Measurements from ENCODE around the gene RALGAPA2. TPM values are rescaled to one million over a fixed set of nuclear protein-coding genes. Genes with fewer than 3 reads are reported as not detected.

The RALGAPA2 gene
- total RNA-seq, 1 donor from 2014 or later = 88.9 TPM

DNA sequence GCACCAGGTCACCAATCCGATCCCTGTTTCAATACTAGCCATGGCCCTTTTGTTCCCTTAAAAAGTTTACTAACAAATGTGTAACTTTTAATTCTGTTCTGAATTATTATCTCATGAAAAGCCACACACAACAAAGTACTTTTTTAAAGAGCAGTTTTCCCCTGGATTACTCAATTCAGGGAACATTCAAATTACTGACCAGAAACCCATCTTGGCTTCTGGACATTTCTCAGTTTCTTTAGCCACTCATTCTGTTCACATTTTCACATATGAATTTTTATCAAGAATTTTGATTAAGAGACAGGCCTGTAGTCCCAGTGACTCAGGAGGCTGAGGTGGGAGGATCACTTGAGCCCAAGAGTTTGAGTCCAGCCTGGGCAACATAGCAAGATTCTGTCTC is 297.1 kb downstream of the RALGAPA2 start:
- Histone ChIP-seq H3K9me3 (no peaks in the 10 kb centered on the region), H3K36me3 (peaks cover 4% of the 10 kb centered on the region), H3K27me3 (no peaks in the 10 kb centered on the region), H3K4me3 (no peak overlapping the region), H3K4me1 (peaks cover 9% of the 10 kb centered on the region), H3K27ac (no peak overlapping the region)
- TF ChIP-seq, protein P1, sequence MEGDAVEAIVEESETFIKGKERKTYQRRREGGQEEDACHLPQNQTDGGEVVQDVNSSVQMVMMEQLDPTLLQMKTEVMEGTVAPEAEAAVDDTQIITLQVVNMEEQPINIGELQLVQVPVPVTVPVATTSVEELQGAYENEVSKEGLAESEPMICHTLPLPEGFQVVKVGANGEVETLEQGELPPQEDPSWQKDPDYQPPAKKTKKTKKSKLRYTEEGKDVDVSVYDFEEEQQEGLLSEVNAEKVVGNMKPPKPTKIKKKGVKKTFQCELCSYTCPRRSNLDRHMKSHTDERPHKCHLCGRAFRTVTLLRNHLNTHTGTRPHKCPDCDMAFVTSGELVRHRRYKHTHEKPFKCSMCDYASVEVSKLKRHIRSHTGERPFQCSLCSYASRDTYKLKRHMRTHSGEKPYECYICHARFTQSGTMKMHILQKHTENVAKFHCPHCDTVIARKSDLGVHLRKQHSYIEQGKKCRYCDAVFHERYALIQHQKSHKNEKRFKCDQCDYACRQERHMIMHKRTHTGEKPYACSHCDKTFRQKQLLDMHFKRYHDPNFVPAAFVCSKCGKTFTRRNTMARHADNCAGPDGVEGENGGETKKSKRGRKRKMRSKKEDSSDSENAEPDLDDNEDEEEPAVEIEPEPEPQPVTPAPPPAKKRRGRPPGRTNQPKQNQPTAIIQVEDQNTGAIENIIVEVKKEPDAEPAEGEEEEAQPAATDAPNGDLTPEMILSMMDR (IDR thresholded peaks at IDR 0.05) = no peak
- intact Hi-C loops (cut with DNase I) = no loop called here
- DNase-seq (no peak), ATAC-seq (no peak)

DNA sequence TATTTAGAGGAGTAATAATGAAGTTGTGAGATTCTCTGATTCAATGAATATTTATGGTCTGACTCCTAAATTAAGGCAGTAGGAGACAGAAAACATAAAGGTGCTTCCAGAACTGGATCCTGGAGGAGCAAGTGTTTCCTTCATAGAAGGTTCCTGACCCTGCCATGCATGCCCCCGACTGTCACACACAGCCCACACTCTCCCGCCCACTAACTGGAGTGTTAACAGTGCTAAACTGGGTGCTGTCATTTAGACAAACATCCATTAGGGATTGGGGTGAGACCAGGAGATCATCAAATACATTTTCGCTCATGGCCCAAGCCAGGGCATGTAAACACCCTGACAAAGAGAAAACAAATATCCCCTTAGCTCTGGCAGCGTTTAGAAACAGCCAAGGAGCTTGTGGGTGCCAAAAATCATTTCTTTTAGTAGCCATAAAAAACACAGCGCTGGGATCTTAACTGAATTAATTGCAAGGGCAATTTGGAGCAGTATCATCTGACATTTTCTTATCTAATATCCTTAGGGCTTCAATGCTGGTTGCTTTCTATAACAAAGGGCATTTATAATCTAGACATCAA is 297.7 kb downstream of the RALGAPA2 start:
- no peak overlapping the region for H3K4me3 ChIP-seq
- no peaks in the 10 kb centered on the region for H3K9me3 ChIP-seq
- ATAC-seq (no peak), DNase-seq (no peak)
- intact Hi-C loops (cut with DNase I) = no loop called here
- peaks cover 4% of the 10 kb centered on the region for H3K36me3 ChIP-seq
- H3K4me1 ChIP-seq = peaks cover 9% of the 10 kb centered on the region
- TF ChIP-seq, protein P1 (IDR thresholded peaks at IDR 0.05) = no peak
- H3K27ac ChIP-seq = no peak overlapping the region
- H3K27me3 ChIP-seq = no peaks in the 10 kb centered on the region

DNA sequence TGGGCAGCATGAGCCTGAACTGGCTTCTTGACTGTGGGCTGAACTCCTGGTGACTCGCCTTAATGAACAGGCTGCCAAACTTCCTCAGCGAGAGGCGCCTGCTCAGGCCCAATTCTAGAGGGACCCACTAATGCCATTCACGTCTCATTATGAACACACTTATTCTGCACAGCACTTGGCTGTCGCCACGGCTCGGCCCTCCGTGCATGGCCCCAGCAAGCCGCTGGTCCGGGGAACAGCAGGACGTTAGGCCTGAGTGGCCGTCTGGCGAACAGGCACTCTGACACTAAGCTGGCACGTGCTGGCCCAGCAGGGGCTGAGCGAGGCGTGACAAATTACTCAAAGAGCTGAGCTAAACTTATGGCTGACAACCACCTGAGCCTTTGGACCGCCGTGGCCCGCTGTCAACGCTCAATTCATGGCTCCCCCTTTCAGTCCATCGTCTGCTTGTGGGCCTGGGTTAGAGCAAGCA is 298.6 kb downstream of the RALGAPA2 start:
- H3K9me3 ChIP-seq = no peaks in the 10 kb centered on the region
- peaks cover 9% of the 10 kb centered on the region for H3K4me1 ChIP-seq
- H3K27me3 ChIP-seq = no peaks in the 10 kb centered on the region
- H3K27ac ChIP-seq = no peak overlapping the region
- peaks cover 8% of the 10 kb centered on the region for H3K36me3 ChIP-seq
- intact Hi-C loops (cut with DNase I) = no loop called here
- DNase-seq = no peak
- no peak for ATAC-seq
- H3K4me3 ChIP-seq = no peak overlapping the region
- TF ChIP-seq, protein P1 (IDR thresholded peaks at IDR 0.05) = no peak

GRCh38 chr20:20412750-20413149 is 299.7 kb downstream of the RALGAPA2 start:
- TF ChIP-seq, protein P1 (IDR thresholded peaks at IDR 0.05) = no peak
- no peak for ATAC-seq

GRCh38 chr20:20411836-20412235 is 300.6 kb downstream of the RALGAPA2 start:
- no peak overlapping the region for H3K27ac ChIP-seq
- H3K9me3 ChIP-seq = no peaks in the 10 kb centered on the region
- no peaks in the 10 kb centered on the region for H3K27me3 ChIP-seq
- ATAC-seq = no peak
- H3K4me1 ChIP-seq = peaks cover 9% of the 10 kb centered on the region
- no peak overlapping the region for H3K4me3 ChIP-seq
- TF ChIP-seq, protein P1 (IDR thresholded peaks at IDR 0.05) = no peak
- intact Hi-C loops (cut with DNase I) = no loop called here
- DNase-seq = no peak
- H3K36me3 ChIP-seq = peaks cover 8% of the 10 kb centered on the region

More at GRCh38 chr20:20412750-20413149, 299.7 kb downstream of the RALGAPA2 start:
- H3K27ac ChIP-seq = no peak overlapping the region
- H3K36me3 ChIP-seq = peaks cover 8% of the 10 kb centered on the region
- no peak overlapping the region for H3K4me3 ChIP-seq
- H3K27me3 ChIP-seq = no peaks in the 10 kb centered on the region
- no peaks in the 10 kb centered on the region for H3K9me3 ChIP-seq
- DNase-seq = no peak
- peaks cover 9% of the 10 kb centered on the region for H3K4me1 ChIP-seq
- intact Hi-C loops (cut with DNase I) = no loop called here

DNA sequence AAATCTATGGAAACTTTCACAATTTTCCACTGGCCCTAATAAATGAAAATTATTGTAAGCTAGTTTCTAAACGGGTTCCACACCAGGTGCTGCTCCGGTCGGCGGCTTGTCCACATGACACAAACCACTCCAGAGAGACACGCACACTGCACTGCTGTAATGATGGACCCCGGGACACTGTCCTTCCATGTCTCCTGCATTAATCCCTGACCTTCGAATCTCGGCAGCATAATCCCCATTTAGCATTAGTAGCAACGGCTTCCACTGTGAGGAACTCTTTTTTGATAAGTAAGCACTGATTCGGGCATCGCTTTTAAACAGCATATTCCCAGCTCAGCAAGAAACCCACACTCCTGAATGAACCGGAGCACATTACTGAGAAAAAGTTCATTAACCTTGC is 301.0 kb downstream of the RALGAPA2 start:
- TF ChIP-seq, protein P1 (IDR thresholded peaks at IDR 0.05) = no peak
- Histone ChIP-seq H3K27ac (no peak overlapping the region), H3K4me1 (peaks cover 9% of the 10 kb centered on the region), H3K36me3 (peaks cover 8% of the 10 kb centered on the region), H3K27me3 (no peaks in the 10 kb centered on the region), H3K4me3 (no peak overlapping the region), H3K9me3 (no peaks in the 10 kb centered on the region)
- ATAC-seq (no peak), DNase-seq (no peak)
- intact Hi-C loops (cut with DNase I) = no loop called here
